ENCODE results near the gene NKAIN2. TPM values are rescaled to one million over a fixed set of nuclear protein-coding genes. Genes with fewer than 3 reads are reported as not detected.
"Not testable (repeated sequence)": the region's sequence is repeated elsewhere in the genome, so short reads cannot be mapped to it uniquely, and the experiment has no call there.

Gene NKAIN2
- total and polyA plus RNA-seq, 2 donors (not counting 3 experiments of a cell fraction or from before 2014, with no cell fraction given), result 0.03 TPM; not detected in 1

DNA sequence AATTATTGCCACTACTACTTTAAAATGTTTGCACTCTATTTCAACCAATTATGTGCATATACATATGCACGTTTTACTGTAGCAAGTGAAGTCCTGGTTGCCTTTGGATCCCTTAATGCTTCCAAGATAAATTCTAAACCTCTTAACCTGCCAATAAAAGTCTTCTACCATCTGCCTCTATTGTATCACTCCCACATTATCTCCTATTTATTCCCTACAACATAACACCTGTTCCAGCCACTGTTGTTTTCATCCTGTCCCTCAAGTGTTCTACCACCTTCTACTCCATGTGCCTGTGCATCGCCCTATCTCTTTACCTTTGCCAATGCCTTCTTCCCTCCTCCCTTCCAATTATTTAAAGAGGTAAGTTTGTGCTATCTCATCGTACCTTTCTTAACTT, 659.6 kb downstream of the NKAIN2 start:
- TF ChIP-seq, protein P1, sequence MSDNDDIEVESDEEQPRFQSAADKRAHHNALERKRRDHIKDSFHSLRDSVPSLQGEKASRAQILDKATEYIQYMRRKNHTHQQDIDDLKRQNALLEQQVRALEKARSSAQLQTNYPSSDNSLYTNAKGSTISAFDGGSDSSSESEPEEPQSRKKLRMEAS (IDR thresholded peaks at IDR 0.05; ENCODE audit: insufficient read depth, insufficient read length), result no peak
- no peak for TF ChIP-seq POLR2AphosphoS5 (IDR thresholded peaks at IDR 0.05; ENCODE audit: insufficient read depth, low read depth, low read length)
- no peak for TF ChIP-seq MYC (IDR thresholded peaks at IDR 0.05; ENCODE audit: low read depth, low read length)
- no peak for TF ChIP-seq GATA2 (IDR thresholded peaks at IDR 0.05; ENCODE audit: insufficient read depth, insufficient read length, low read depth, low read length)
- TF ChIP-seq EZH2 (IDR thresholded peaks at IDR 0.05; ENCODE audit: borderline replicate concordance, low read depth, low read length, severe bottlenecking), result no peak
- TF ChIP-seq POLR2A (IDR thresholded peaks at IDR 0.05; ENCODE audit: low read depth, low read length), result no peak
- TF ChIP-seq JUN (IDR thresholded peaks at IDR 0.05; ENCODE audit: borderline replicate concordance, insufficient read depth, insufficient read length, low read depth), result no peak
- TF ChIP-seq, protein P2, sequence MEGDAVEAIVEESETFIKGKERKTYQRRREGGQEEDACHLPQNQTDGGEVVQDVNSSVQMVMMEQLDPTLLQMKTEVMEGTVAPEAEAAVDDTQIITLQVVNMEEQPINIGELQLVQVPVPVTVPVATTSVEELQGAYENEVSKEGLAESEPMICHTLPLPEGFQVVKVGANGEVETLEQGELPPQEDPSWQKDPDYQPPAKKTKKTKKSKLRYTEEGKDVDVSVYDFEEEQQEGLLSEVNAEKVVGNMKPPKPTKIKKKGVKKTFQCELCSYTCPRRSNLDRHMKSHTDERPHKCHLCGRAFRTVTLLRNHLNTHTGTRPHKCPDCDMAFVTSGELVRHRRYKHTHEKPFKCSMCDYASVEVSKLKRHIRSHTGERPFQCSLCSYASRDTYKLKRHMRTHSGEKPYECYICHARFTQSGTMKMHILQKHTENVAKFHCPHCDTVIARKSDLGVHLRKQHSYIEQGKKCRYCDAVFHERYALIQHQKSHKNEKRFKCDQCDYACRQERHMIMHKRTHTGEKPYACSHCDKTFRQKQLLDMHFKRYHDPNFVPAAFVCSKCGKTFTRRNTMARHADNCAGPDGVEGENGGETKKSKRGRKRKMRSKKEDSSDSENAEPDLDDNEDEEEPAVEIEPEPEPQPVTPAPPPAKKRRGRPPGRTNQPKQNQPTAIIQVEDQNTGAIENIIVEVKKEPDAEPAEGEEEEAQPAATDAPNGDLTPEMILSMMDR (IDR thresholded peaks at IDR 0.05; ENCODE audit: extremely low read depth in 1 of 2, insufficient read depth in 1 of 2, low read depth in 1 of 2, low read length in 2 of 2), result no peak
- TF ChIP-seq FOS (IDR thresholded peaks at IDR 0.05; ENCODE audit: borderline replicate concordance, insufficient read depth, low read length), result no peak
- no peak for DNase-seq (ENCODE audit: low read depth, low spot score)
- H3K9ac ChIP-seq (replicated peaks; ENCODE audit: extremely low read depth, insufficient read depth, low read length), result no peak overlapping the region
- H4K20me1 ChIP-seq (replicated peaks; ENCODE audit: control insufficient read depth, extremely low read depth, insufficient read depth, low read length), result no peaks in the 10 kb centered on the region
- no peaks in the 10 kb centered on the region for H3K9me1 ChIP-seq (replicated peaks; ENCODE audit: control insufficient read depth, extremely low read depth, insufficient read depth, low read length)
- dilution Hi-C loops (cut with MboI; ENCODE audit: extremely low pct_ligation_motif_present, low sequenced_read_pairs), result no loop called here
- no peaks in the 10 kb centered on the region for H3K27me3 ChIP-seq (ENCODE audit: control insufficient read depth in 2 of 2, insufficient read depth in 2 of 2, low read length in 2 of 2)
- H3K4me1 ChIP-seq (ENCODE audit: control insufficient read depth, extremely low read depth, insufficient read depth, low read length), result peaks cover 8% of the 10 kb centered on the region
- no peak overlapping the region for H3K27ac ChIP-seq (ENCODE audit: insufficient read depth, low read depth, low read length)
- POLR2A ChIA-PET, result no interaction called here
- H2AFZ ChIP-seq (ENCODE audit: low read depth, low read length), result no peak overlapping the region
- H3K79me2 ChIP-seq (ENCODE audit: control insufficient read depth, insufficient read depth, low read length), result no peaks in the 10 kb centered on the region
- BruUV-seq (replicated peaks), result no TSS peak
- no peak for FAIRE-seq
- H3K4me3 ChIP-seq (replicated peaks in 1 of 3; ENCODE audit: insufficient read depth in 1 of 3, low read depth in 1 of 3, low read length in 3 of 3), result no peak overlapping the region
- CTCF ChIA-PET, result interaction anchor here (1.0 kb wide), 1 partner anchor 12 kb away, joined by 3 read pairs; no protein-coding TSS in a partner anchor
- no peak overlapping the region for H3K4me2 ChIP-seq (ENCODE audit: insufficient read depth, low read length)
- H3K9me3 ChIP-seq (replicated peaks; ENCODE audit: control insufficient read depth, insufficient read depth, low read length), result no peaks in the 10 kb centered on the region
- H3K36me3 ChIP-seq (ENCODE audit: control insufficient read depth in 2 of 2, extremely low read depth in 1 of 2, insufficient read depth in 2 of 2, low read length in 2 of 2), result no peaks in the 10 kb centered on the region
- intact Hi-C loops (cut with micrococcal nuclease), result no loop called here

DNA sequence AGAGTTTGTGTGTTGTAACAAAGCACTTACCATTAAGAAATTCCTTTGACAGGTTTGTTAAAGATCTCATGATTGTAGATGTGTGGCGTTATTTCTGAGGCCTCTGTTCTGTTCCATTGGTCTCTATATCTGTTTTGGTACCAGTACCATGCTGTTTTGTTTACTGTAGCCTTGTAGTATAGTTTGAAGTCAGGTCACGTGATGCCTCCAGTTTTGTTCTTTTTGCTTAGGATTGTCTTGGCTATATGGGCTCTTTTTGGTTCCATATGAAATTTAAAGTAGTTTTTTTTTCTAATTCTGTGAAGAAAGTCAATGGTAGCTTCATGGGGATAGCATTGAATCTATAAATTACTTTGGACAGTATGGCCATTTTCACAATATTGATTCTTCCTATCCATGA, 660.9 kb downstream of the NKAIN2 start:
- H3K36me3 ChIP-seq (ENCODE audit: control insufficient read depth in 2 of 2, extremely low read depth in 1 of 2, insufficient read depth in 2 of 2, low read length in 2 of 2); dilution Hi-C loops (cut with MboI; ENCODE audit: extremely low pct_ligation_motif_present, low sequenced_read_pairs); H3K9ac ChIP-seq (replicated peaks; ENCODE audit: extremely low read depth, insufficient read depth, low read length); H3K79me2 ChIP-seq (ENCODE audit: control insufficient read depth, insufficient read depth, low read length); H3K9me3 ChIP-seq (replicated peaks; ENCODE audit: control insufficient read depth, insufficient read depth, low read length); FAIRE-seq; H3K4me1 ChIP-seq (ENCODE audit: control insufficient read depth, extremely low read depth, insufficient read depth, low read length); H3K27me3 ChIP-seq (ENCODE audit: control insufficient read depth in 2 of 2, insufficient read depth in 2 of 2, low read length in 2 of 2); H3K4me2 ChIP-seq (ENCODE audit: insufficient read depth, low read length); H3K4me3 ChIP-seq (replicated peaks in 1 of 3; ENCODE audit: insufficient read depth in 1 of 3, low read depth in 1 of 3, low read length in 3 of 3); CTCF ChIA-PET; H3K27ac ChIP-seq (ENCODE audit: insufficient read depth, low read depth, low read length); POLR2A ChIA-PET; intact Hi-C loops (cut with micrococcal nuclease); DNase-seq (ENCODE audit: low read depth, low spot score); BruUV-seq (replicated peaks); H3K9me1 ChIP-seq (replicated peaks; ENCODE audit: control insufficient read depth, extremely low read depth, insufficient read depth, low read length); H4K20me1 ChIP-seq (replicated peaks; ENCODE audit: control insufficient read depth, extremely low read depth, insufficient read depth, low read length); H2AFZ ChIP-seq (ENCODE audit: low read depth, low read length): not testable (repeated sequence)
